K562 (cell line): ENCODE results near the gene RBM18. TPM values are rescaled to one million over a fixed set of nuclear protein-coding genes. Genes with fewer than 3 reads are reported as not detected.

Experiments
- ATAC-seq: fragments of 200-7000 bp; cut with Tn5 transposase; 3 replicates; pipeline ENCODE4 v1.9.1; 2020; ENCODE audit warnings: moderate library complexity
- BruUV-seq: library from RNA; stranded (reverse); fragments of 400-500 nt; replicated peaks from 2 replicates; lab custom pipeline; 2021; lab: Mats Ljungman, UMichigan
- CTCF ChIA-PET: fragments of 300-600 bp; formaldehyde crosslinking; extraction: SDS; loops from one replicate; lab custom pipeline; 2021; ENCODE audit warnings: low intra/inter-chr PET ratio; lab: Yijun Ruan, JAX
- POLR2A ChIA-PET: fragments of 300-600, 350-650 bp; sonication (Branson Sonifier 250); formaldehyde crosslinking; extraction: SDS; loops from one replicate; lab custom pipeline; 2021; ENCODE audit warnings: antibody characterized with exemption, inconsistent platforms; lab: Yijun Ruan, JAX
- DNase-seq, 4 experiments: peaks; one replicate each; pipeline versions ENCODE4 v3.0.0 to v3.0.0-alpha.2; 2011 to 2018; ENCODE audit warnings: low spot score in 3 of 4, mixed read lengths in 3 of 4; ENCODE audit errors: extremely low read depth in 1 of 4
- FAIRE-seq: peaks from 2 replicates; lab custom pipeline; 2011; peaks lifted over from hg19 to GRCh38; lab: Jason Lieb, UNC
- H2AFZ ChIP-seq: 2 replicates; pipeline ENCODE4 v1.6.0; 2011; ENCODE audit warnings: low read depth, low read length, control low read depth, inconsistent platforms
- H3K27ac ChIP-seq: fragments of 200-600 bp; 3 replicates; pipeline ENCODE4 v1.8.0; 2011; ENCODE audit warnings: low read depth, mild to moderate bottlenecking, control low read depth, inconsistent platforms, low read length, moderate library complexity, mixed read lengths; ENCODE audit errors: extremely low read depth
- H3K27me3 ChIP-seq, 2 experiments: fragments of 300-600 bp in 1 of 2; 2 replicates in 1 of 2; 3 replicates in 1 of 2; pipeline versions ENCODE4 v1.6.0 to v1.8.0; 2011; ENCODE audit warnings: inconsistent platforms in 2 of 2, low read length in 2 of 2, mild to moderate bottlenecking in 1 of 2, mixed read lengths in 1 of 2, moderate library complexity in 1 of 2; ENCODE audit not compliant: control insufficient read depth in 2 of 2, insufficient read depth in 2 of 2
- H3K36me3 ChIP-seq: fragments of 300-600 bp; 3 replicates; pipeline ENCODE4 v1.8.0; 2011; ENCODE audit warnings: mild to moderate bottlenecking, low read length, inconsistent platforms; ENCODE audit not compliant: control insufficient read depth, insufficient read depth
- H3K4me1 ChIP-seq, 2 experiments: fragments of 200-600 bp in 1 of 2; replicated peaks in 1 of 2; 2 replicates in 1 of 2; 3 replicates in 1 of 2; pipeline versions ENCODE4 v1.5.1 to v1.8.0; 2011; ENCODE audit warnings: inconsistent platforms in 2 of 2, low read length in 2 of 2, mild to moderate bottlenecking in 1 of 2, mixed read lengths in 1 of 2, moderate library complexity in 1 of 2; ENCODE audit not compliant: control insufficient read depth in 2 of 2, insufficient read depth in 2 of 2
- H3K4me2 ChIP-seq: 2 replicates; pipeline ENCODE4 v1.6.1; 2011; ENCODE audit warnings: low read length, control low read depth, inconsistent platforms, mixed read lengths; ENCODE audit not compliant: insufficient read depth
- H3K4me3 ChIP-seq: fragments of 200-600 bp; sonication (generic), shearing (Covaris generic); 2 replicates; pipeline ENCODE4 v1.5.1; 2016; ENCODE audit warnings: control low read depth, inconsistent platforms
- H3K79me2 ChIP-seq: fragments of 200-600 bp; 3 replicates; pipeline ENCODE4 v1.8.0; 2011; ENCODE audit warnings: low read length, inconsistent platforms; ENCODE audit not compliant: control insufficient read depth, insufficient read depth
- H3K9ac ChIP-seq, 2 experiments: 2 replicates each; pipeline versions ENCODE4 v1.6.0 to v1.6.1; 2011; ENCODE audit warnings: low read depth in 2 of 2, low read length in 2 of 2, control low read depth in 1 of 2, inconsistent platforms in 1 of 2, mild to moderate bottlenecking in 1 of 2, mixed read lengths in 1 of 2; ENCODE audit not compliant: insufficient read depth in 1 of 2
- H3K9me1 ChIP-seq: one replicate; pipeline ENCODE4 v1.6.0; 2011; ENCODE audit warnings: inconsistent platforms, mild to moderate bottlenecking, low read length, moderate library complexity; ENCODE audit not compliant: control insufficient read depth, insufficient read depth
- H3K9me3 ChIP-seq: replicated peaks from 2 replicates; pipeline ENCODE4 v1.5.1; 2011; ENCODE audit warnings: low read depth, low read length, inconsistent platforms; ENCODE audit not compliant: control insufficient read depth, insufficient read depth
- H4K20me1 ChIP-seq: replicated peaks from 2 replicates; pipeline ENCODE4 v1.6.1; 2011; ENCODE audit warnings: low read length, inconsistent platforms, mixed read lengths; ENCODE audit not compliant: control insufficient read depth, insufficient read depth
- ATF1 ChIP-seq, 2 experiments: fragments of 450-650 bp in 1 of 2; IDR thresholded peaks; 2 replicates each; pipeline ENCODE4 v1.6.1; 2016; ENCODE audit warnings: missing compliant biosample characterization in 1 of 2, missing genetic modification characterization in 1 of 2
- ATF3 ChIP-seq, 2 experiments: fragments of 450-650 bp in 1 of 2; sonication (generic) in 1 of 2; formaldehyde crosslinking in 1 of 2; IDR thresholded peaks in 1 of 2; conservative IDR thresholded peaks in 1 of 2; 2 replicates each; pipeline versions ENCODE4 v1.6.1 to v1.8.1; 2016 to 2023; ENCODE audit warnings: mild to moderate bottlenecking in 2 of 2, moderate library complexity in 2 of 2, inconsistent platforms in 1 of 2, missing genetic modification reagents in 1 of 2
- FIP1L1 ChIP-seq: fragments of 200-400 bp; formaldehyde crosslinking; IDR thresholded peaks from 2 replicates; pipeline ENCODE4 v1.6.1; 2018; ENCODE audit warnings: mild to moderate bottlenecking, low read depth, low read length; ENCODE audit not compliant: poor library complexity, severe bottlenecking
- MEIS2 ChIP-seq: fragments of 450-650 bp; IDR thresholded peaks from 2 replicates; pipeline ENCODE4 v1.6.1; 2014; ENCODE audit warnings: mild to moderate bottlenecking; ENCODE audit not compliant: partially characterized antibody
- OTX1 ChIP-seq: fragments of 450-650 bp; formaldehyde crosslinking; IDR thresholded peaks from 2 replicates; pipeline ENCODE4 v1.4.0; 2022; ENCODE audit warnings: mild to moderate bottlenecking
- RCOR1 ChIP-seq, 2 experiments: IDR thresholded peaks; 2 replicates each; pipeline ENCODE4 v1.6.1; 2012; ENCODE audit warnings: low read depth in 2 of 2, low read length in 2 of 2, borderline replicate concordance in 1 of 2, improper control_type of control experiment in 1 of 2
- RFX5 ChIP-seq: IDR thresholded peaks from 2 replicates; pipeline ENCODE4 v1.6.1; 2011; ENCODE audit warnings: low read depth, mild to moderate bottlenecking, improper control_type of control experiment, low read length
- RNF2 ChIP-seq: sonication (generic); IDR thresholded peaks from 2 replicates; pipeline ENCODE4 v1.6.1; 2016
- ZNF280A ChIP-seq: fragments of 450-650 bp; IDR thresholded peaks from 2 replicates; pipeline ENCODE4 v1.6.1; 2018; ENCODE audit warnings: mild to moderate bottlenecking, low read depth; ENCODE audit not compliant: partially characterized antibody
- ZNF740 ChIP-seq, 3 experiments: fragments of 200-800 bp in 1 of 3; sonication (Bioruptor generic) in 1 of 3; sonication (generic) in 1 of 3; formaldehyde crosslinking in 1 of 3; IDR thresholded peaks; 2 replicates each; pipeline versions ENCODE4 v1.6.1 to v1.8.0; 2016 to 2022; ENCODE audit warnings: mild to moderate bottlenecking in 2 of 3, missing compliant biosample characterization in 2 of 3, missing genetic modification characterization in 2 of 3, missing genetic modification reagents in 1 of 3
- ZSCAN32 ChIP-seq: fragments of 450-650 bp; formaldehyde crosslinking; IDR thresholded peaks from 2 replicates; pipeline ENCODE4 v1.4.0; 2020; ENCODE audit warnings: mild to moderate bottlenecking, moderate library complexity
- WGBS: fragments of 100-300 bp; shearing (Covaris generic); methylation state at CpG from one replicate; pipeline ENCODE4 v1.1.6; 2016; ENCODE audit warnings: low coverage, mixed read lengths; ENCODE audit not compliant: insufficient coverage; ENCODE audit errors: missing lambda C conversion rate; 5-methylcytosine and 5-hydroxymethylcytosine counted together
- in situ Hi-C: fragments of 300-500 bp; cut with MboI; formaldehyde crosslinking; loops from 4 replicates; pipeline ENCODE4 v1.15.0; 2018; ENCODE audit warnings: inconsistent platforms, mixed read lengths
- intact Hi-C: fragments of 100-400 bp; cut with micrococcal nuclease; formaldehyde crosslinking; loops from 2 replicates; pipeline ENCODE4 v1.14.2; 2022
- polyA plus RNA-seq, 8 experiments: library from polyadenylated mRNA; depleted of rRNA in 4 of 8; stranded (reverse) in 5 of 8; unstranded in 3 of 8; fragments of >200 nt; fragmentation: Nextera tagmentation in 2 of 8; fragmentation: Illumina TruSeq in 1 of 8; extraction: Ambion mirVana in 2 of 8; extraction: Trizol in 1 of 8; gene quantifications; 2 replicates each; pipeline versions ENCODE4 v1.2.1 to v1.2.3, GENCODE V29; 2011 to 2014; ENCODE audit warnings: inconsistent platforms in 1 of 8, missing spikeins in 1 of 8
- total RNA-seq, 7 experiments: library from RNA; depleted of rRNA in 6 of 7; stranded (reverse); fragments of >200 nt in 6 of 7; fragmentation: Illumina TruSeq in 2 of 7; extraction: Trizol in 2 of 7; gene quantifications; 2 replicates each; pipeline versions ENCODE4 v1.2.1 to v1.2.3, GENCODE V29; 2011 to 2021; ENCODE audit warnings: low replicate concordance in 1 of 7

Gene RBM18
- total and polyA plus RNA-seq, 9 of the 15 experiments (the other 6 are each of a cell fraction or from before 2014, with no cell fraction given): 7.9 to 86.3 (median 34.0) TPM

GRCh38 chr9:122226758-122227574 lies 37.7 kb downstream of the RBM18 start (continued):
- TF ChIP-seq ZNF740 (CRISPR knock-in tag; IDR thresholded peaks at IDR 0.05): no peak
- no peak for TF ChIP-seq ZNF740 (tag; IDR thresholded peaks at IDR 0.05)
- no peak for TF ChIP-seq RFX5
- TF ChIP-seq FIP1L1: no peak
- TF ChIP-seq ZSCAN32 (CRISPR knock-in tag): no peak

- ChIA-PET CTCF (no interaction called here), POLR2A (interaction anchor here (0.7 to 1.5 kb wide), 3 partner anchors 8 to 18 kb away, joined by 3 to 4 read pairs (median 4); no protein-coding TSS in a partner anchor)
- ATAC-seq (no peak), DNase-seq (no peak), FAIRE-seq (no peak)
- H3K4me2 ChIP-seq: no peak overlapping the region
- H3K36me3 ChIP-seq: no peaks in the 10 kb centered on the region
- H3K4me1 ChIP-seq: peaks cover 20 to 35% of the 10 kb centered on the region in 2 experiments
- H3K9me3 ChIP-seq: no peaks in the 10 kb centered on the region
- H3K27ac ChIP-seq: no peak overlapping the region
- 72% methylated on average over 25 of the region's 51 CpGs for WGBS
- H3K9ac ChIP-seq: no peak overlapping the region
- peaks cover 27 to 30% of the 10 kb centered on the region in 2 experiments for H3K27me3 ChIP-seq
- no TSS peak for BruUV-seq
- H3K4me3 ChIP-seq: no peak overlapping the region
- peaks cover 5% of the 10 kb centered on the region for H3K9me1 ChIP-seq
- no peaks in the 10 kb centered on the region for H3K79me2 ChIP-seq
- no peak overlapping the region for H2AFZ ChIP-seq
- in situ Hi-C loops (loop anchor here (10.0 kb wide), 1 partner anchor 1961 kb away; no protein-coding TSS in a partner anchor), intact Hi-C loops (no loop called here)
- no peak for TF ChIP-seq ATF1 (CRISPR knock-in tag; IDR thresholded peaks at IDR 0.05)
- no peak for TF ChIP-seq ATF1 (tag; IDR thresholded peaks at IDR 0.05)
- TF ChIP-seq OTX1 (CRISPR knock-in tag): no peak
- no peak for TF ChIP-seq ZNF280A
- TF ChIP-seq ATF3 (IDR thresholded peaks at IDR 0.05): no peak
- no peak for TF ChIP-seq ATF3 (CRISPR knock-in tag; conservative IDR thresholded peaks at IDR 0.05)
- TF ChIP-seq MEIS2: no peak
- no peak for TF ChIP-seq RCOR1 (IDR thresholded peaks at IDR 0.05; ENCODE audit: borderline replicate concordance in 1 of 2, low read depth in 2 of 2, low read length in 2 of 2)
- TF ChIP-seq RNF2: no peak
- H4K20me1 ChIP-seq: 0 out of 2 replicates have a peak, but pooled peaks cover 6% of the 10 kb centered on the region
These were observed 38.4 kb downstream of the RBM18 start for GRCh38 chr9:122226142-122226757.
